ENCODE results near the gene TMEM185B.
"Not testable (repeated sequence)": the region's sequence is repeated elsewhere in the genome, so short reads cannot be mapped to it uniquely, and the experiment has no call there.

Gene TMEM185B

GRCh38 chr2:120251078-120251477 is 27.9 kb upstream of the TMEM185B start:
- DNase-seq = peak; percentile 26 to 69

GRCh38 chr2:120250640-120251039 is 27.4 kb upstream of the TMEM185B start:
- DNase-seq = peak in 1 of 2 experiments; percentile 15

DNA sequence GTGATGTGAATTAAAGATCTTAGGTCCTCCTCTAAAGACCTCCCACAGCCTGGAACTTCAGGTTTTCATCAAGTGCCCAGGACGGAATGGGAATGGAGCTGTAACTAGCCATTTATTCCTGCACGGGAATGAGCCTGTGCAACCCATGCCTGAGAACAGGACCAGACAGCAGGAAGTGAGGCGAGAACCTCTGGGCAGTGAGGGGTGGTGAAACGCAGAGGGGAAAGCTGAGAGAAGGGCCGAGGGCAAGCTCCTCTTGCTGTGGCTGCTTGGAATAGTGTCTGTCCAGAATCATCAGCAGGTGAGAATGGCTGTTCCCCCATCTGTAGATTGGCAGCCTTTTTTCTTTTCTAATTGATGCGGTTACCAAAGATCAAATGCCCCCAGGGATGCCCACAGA is 24.7 kb upstream of the TMEM185B start:
- no peak for DNase-seq

GRCh38 chr2:120246546-120247300 is 23.5 kb upstream of the TMEM185B start:
- peak; percentile 92 to 98 for DNase-seq

DNA sequence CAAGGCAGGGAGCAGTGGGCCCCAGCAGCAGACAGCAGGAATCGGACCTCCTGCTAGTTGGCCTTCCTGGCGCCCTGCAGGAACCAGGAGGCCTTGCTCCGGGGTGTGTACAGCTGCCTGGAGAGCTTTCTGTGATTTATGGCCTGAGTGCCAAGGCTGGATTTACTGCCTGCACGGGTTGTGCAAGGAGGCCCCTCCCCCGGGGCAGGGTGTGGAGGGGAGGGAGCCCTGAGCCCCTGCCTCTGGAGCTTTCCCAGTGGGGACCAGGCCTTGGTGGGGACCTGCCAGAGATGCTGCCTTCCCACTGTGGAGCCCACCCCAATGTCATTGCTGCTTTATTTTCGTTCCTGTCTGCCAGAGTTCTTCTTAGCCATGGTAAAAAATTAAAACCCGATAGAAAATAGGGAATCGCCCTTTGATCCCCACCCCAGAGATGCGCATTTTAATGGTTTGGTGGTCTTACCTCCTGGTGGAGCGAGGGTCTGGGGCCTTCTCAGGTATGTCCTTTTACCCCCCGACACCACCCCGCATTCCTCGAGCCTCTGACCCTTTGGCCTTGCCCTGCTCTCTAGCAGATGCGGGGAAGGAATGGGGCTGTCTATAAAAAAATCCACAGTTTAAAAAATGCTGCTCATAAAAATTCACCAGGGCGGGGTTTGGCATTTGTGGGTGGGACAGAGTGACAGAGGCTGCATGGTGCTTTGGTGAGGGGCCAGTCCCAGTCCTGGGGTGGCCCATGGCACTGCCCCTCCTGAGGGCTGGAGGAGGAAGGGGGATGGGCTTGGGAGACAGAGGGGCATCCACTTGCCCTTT is 22.5 kb upstream of the TMEM185B start:
- DNase-seq = peak; percentile 48 to 80

DNA sequence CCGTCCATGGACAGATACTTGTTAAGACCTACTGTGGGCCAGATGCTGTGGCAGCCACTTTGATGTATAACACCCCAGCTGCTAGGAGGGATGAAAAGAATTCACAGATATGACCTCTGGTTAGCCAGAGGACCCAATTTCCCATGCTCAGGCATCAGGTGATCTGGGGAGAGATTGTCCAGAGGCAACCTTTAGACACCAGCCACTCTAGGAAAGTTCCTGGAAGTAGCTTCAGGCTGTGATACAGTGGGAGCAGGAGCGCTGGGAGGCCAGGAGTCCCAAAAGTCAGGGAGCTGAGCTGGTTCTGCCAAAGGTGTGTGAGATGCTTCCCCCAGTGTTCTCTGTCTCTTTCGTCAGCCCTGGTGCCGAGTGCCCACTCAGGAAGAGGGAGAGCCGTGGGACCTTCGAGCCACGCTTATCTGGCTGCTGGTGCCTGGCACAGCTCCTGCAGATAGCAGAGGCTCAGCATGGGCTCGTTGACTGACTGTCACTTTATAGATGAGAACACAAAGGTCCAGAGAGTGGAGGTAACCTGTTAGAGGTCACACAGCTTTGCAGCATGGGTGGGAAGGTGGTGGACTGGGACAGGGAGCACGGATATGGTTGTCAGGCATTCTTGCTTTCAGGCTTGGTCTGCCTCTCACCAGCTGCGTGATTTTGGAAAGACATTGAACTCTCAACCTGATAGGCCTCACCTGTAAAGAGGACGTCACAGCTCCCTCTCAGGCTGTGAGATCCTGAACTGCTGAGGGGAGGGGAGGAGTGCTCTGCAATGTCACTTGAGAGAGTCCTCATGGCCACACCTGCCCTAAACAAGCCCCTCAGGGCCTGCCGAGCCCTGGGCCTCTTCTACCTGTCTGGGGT is 21.7 kb upstream of the TMEM185B start:
- no peak for DNase-seq

DNA sequence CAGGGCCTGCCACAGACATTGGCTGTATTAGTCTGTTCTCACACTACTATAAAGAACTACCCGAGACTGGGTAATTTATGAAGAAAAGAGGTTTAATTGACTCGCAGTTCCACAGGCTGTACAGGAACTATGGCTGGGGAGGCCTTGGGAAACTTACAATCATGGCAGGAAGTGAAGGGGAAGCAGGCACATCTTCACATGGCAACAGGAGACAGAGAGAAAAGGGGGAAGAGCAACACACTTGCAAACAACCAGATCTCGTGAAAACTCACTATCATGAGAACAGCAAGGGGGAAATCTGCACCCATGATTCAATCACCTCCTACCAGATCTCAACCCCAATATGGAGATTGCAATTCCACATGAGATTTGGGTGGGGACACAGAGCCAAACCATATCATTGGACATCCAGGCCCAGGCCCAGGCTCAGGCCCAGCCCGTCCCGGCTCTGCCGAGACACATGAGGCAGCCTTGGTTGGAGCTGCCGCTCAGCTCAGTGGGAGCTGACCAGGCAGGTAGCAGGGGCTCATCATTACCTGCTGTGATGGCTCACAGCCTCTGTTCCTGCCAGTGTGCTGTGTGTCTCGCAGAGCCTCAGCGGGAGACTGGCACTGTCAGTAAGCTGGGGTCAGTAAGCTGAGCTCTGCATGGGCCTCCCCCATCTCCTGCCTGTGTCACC is 20.8 kb upstream of the TMEM185B start:
- no peak for DNase-seq

GRCh38 chr2:120243211-120243610 is 20.0 kb upstream of the TMEM185B start:
- no peak for DNase-seq

GRCh38 chr2:120241684-120242083 is 18.5 kb upstream of the TMEM185B start:
- no peak for DNase-seq

- no peak for DNase-seq
These were observed 17.8 kb upstream of the TMEM185B start for GRCh38 chr2:120240901-120241429.

DNA sequence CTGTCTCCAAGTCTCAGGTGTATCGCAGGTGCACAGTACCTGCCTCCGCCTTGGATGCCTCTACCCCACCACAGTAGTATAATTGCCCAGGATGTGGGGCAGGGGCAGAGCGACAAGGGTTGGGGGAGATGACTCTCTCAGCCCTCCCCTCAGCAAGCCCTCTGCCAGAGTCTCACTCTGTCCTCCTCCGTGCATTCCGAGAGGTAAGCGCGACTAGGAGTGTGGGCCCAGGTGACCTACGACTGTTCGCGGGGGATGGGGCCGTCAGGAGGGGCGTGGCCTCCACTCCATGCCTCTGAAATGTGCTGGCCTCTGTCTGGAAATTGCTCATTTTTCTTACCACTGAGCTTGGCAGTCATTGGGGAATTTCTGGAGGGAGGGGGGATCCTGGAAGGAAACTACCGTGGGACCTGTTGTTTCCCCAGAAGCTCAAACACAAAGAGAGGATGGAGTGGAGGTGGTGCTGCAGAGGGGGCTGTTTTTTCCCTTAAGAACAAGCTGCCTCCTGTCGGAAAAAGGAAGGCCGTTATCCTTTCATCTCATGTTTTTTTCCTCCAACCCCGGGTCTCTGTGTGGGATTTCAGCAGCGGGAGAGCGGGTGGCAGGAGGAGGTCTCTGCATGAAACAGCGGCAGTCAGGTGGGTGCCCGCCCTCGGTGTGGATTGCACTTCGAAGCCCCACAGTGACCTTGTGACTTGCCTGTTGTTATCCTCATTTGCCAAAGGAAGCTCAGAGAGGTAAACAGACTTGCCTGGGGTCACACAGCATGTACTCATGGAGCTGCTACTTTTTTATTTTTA is 16.5 kb upstream of the TMEM185B start:
- DNase-seq = no peak

GRCh38 chr2:120238728-120239487 is 15.7 kb upstream of the TMEM185B start:
- no peak for DNase-seq

DNA sequence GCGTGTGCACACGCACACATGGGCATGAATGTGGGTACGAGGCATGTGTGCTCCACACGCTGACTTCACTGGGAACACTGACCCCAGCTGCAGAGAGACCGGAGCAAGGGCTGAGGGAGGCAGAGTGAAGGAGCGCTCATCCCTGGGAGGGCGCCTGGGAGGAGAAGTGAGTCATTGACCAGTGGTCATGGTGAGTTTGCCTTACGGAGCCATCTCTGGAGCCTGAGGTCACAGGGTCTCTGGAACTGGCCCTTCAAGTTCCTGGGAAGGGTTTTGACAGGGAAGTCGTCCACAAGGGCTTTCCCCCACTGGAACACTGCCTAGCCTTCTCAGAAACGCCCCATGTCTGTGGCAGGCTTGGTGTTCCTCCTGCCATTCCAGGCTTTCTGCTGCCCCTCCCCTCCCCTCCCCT is 14.3 kb upstream of the TMEM185B start:
- DNase-seq = no peak

DNA sequence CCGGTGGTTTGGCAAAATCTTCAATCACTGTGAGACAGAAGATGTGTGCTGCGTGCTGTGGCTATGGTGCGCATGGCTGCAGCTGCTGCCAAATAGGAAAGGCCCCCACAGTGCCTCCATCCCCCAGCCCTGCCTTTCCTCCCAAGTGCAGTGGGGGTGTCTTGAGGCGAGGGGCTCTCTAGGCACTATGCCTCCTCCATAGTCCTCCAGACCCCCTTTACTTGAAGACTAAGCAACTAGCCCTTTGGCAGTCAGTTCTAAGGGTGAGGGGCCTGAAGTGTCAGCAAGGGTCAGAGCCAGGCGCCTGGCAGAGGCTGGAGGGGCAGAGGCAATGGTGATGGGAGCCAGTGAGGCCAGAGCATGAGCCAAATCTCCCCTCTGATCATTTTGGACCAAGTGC is 13.6 kb upstream of the TMEM185B start:
- no peak for DNase-seq

DNA sequence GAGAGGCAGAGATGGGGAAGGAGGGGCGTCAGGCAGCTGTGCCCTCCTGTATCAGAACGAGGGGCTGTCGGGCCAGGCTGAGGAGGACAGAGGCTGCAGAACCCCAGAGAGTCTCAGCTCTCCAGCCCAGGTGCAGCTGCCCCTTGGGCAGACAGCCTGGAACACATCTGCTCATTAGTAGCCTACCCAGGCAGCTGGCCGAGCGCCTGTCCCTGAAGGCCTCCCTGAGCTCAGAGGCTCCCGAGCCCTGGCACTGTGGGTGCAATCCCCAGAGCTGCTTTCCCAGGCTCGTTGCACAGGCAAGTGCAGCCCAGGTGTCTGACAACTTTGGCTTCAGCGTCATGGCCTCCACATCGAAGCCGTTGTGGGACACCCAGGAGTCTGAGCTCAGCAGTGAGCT is 13.1 kb upstream of the TMEM185B start:
- peak in 1 of 2 experiments; percentile 25 for DNase-seq

DNA sequence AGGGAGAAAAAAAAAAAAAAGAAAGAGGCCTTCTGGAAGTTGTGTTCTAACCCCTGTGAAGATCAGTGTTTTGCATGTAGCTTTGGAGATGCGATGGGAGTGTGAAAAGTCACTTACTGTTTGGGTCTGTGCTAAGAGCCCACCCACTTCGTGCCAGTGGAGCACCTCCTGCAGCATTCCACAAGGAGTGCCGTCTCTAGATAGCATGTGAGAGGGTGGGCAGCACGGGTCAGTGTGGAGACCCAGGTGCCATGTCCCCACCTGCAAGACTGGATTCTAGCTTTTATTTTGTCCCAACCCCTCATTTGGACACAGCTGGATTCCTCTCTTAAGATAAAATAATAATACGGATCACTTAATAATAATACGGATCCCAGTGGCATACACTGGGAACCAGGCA is 12.5 kb upstream of the TMEM185B start:
- no peak for DNase-seq

DNA sequence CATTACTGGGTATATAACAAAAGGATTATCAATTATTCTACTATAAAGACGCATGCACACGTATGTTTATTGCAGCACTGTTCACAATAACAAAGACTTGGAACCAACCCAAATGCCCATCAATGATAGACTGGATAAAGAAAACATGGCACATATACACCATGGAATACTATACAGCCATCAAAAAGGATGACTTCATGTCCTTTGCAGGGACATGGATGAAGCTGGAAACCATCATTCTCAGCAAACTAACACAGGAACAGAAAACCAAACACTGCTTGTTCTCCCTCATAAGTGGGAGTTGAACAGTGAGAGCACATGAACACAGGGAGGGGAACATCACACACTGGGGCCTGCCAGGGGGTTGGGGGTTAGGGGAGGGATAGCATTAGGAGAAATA is 12.0 kb upstream of the TMEM185B start:
- not testable (repeated sequence) for DNase-seq

DNA sequence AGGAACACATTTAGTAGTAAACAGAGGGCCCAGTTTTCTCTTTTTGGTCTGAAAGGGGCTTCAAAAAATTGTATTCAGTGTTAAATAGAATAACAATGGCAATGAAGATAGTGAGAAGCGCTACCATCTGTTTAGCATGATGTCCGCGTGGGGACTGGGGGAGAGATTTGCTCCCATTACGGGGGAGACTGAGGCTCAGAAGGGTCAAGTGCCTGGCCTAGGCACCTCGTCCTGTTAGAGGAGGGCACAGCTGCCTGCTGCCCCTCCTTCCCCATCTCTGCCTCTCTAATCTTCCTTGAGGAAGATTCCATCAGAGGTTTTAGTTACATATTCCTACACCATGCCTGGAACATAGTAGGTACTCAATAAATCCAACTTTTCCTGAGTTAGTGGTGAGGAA is 10.1 kb upstream of the TMEM185B start:
- DNase-seq = no peak

- no peak for DNase-seq
These were observed 8.9 kb upstream of the TMEM185B start for GRCh38 chr2:120231974-120232635.

DNA sequence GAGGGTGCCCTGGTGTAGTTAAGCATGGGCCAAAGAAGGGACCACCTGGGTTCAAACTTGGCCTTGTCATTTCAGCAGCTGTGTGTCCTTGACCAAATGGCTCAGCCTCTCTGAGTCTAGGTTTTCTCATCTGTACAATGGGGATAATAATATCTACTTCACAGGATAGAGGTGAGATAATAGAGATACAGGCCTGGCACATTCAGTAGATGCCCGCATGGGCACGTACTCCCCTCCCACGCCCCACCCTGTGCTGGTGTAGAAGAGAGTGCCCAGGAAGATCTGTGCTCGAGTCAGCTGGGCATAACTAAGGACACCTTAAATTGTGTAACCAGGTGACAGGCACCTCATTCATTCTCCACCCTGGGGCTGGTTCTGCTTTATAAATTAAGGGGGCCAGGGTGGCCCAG is 8.4 kb upstream of the TMEM185B start:
- no peak for DNase-seq
